NT2/D1 (cell line): Measurements from ENCODE around the gene IL13RA1.

ENCODE experiments used
- DNase-seq: peaks from one replicate; pipeline ENCODE4 v3.0.0-alpha.2; 2011; ENCODE audit warnings: low read depth, low spot score
- H3K27me3 ChIP-seq: 2 replicates; pipeline ENCODE4 v1.6.0; 2011; ENCODE audit warnings: mild to moderate bottlenecking; ENCODE audit not compliant: insufficient read length, insufficient read depth
- H3K36me3 ChIP-seq: 2 replicates; pipeline ENCODE4 v1.6.1; 2011; ENCODE audit warnings: mild to moderate bottlenecking, low read length, mixed read lengths; ENCODE audit not compliant: insufficient read depth, insufficient read length
- H3K4me1 ChIP-seq: 2 replicates; pipeline ENCODE4 v1.5.1; 2011; ENCODE audit not compliant: insufficient read depth, insufficient read length
- H3K4me3 ChIP-seq: 2 replicates; pipeline ENCODE4 v1.5.1; 2011; ENCODE audit warnings: low read depth; ENCODE audit not compliant: insufficient read length
- H3K9ac ChIP-seq: 2 replicates; pipeline ENCODE4 v1.6.0; 2011; ENCODE audit warnings: low read depth; ENCODE audit not compliant: insufficient read length
- H3K9me3 ChIP-seq: 2 replicates; pipeline ENCODE4 v1.5.1; 2011; ENCODE audit warnings: mild to moderate bottlenecking, low read length; ENCODE audit not compliant: insufficient read depth
- SUZ12 ChIP-seq: IDR thresholded peaks from 2 replicates; pipeline ENCODE4 v1.6.1; 2011; ENCODE audit not compliant: insufficient read length, insufficient read depth; ENCODE audit errors: extremely low read depth
- YY1 ChIP-seq: IDR thresholded peaks from 2 replicates; pipeline ENCODE4 v1.6.1; 2011; ENCODE audit not compliant: insufficient read length, insufficient read depth
- ZNF274 ChIP-seq: IDR thresholded peaks from 2 replicates; pipeline ENCODE4 v1.6.1; 2011; ENCODE audit warnings: mild to moderate bottlenecking, low read depth, low read length

The IL13RA1 gene

GRCh38 chrX:118763489-118763888 is 36.1 kb downstream of the IL13RA1 start:
- Histone ChIP-seq H3K9ac (no peak overlapping the region), H3K4me1 (no peaks in the 10 kb centered on the region), H3K4me3 (no peak overlapping the region), H3K9me3 (no peaks in the 10 kb centered on the region), H3K27me3 (no peaks in the 10 kb centered on the region), H3K36me3 (peaks cover 2% of the 10 kb centered on the region)
- TF ChIP-seq ZNF274 (no peak), SUZ12 (no peak), YY1 (no peak)
- no peak for DNase-seq

- DNase-seq, result no peak
- Histone ChIP-seq H3K9ac (no peak overlapping the region), H3K4me3 (no peak overlapping the region), H3K36me3 (peaks cover 2% of the 10 kb centered on the region), H3K27me3 (no peaks in the 10 kb centered on the region), H3K4me1 (no peaks in the 10 kb centered on the region), H3K9me3 (no peaks in the 10 kb centered on the region)
- TF ChIP-seq SUZ12 (no peak), YY1 (no peak)
Measured at GRCh38 chrX:118764122-118764521, 36.7 kb downstream of the IL13RA1 start.

GRCh38 chrX:118770133-118770760 is 42.8 kb downstream of the IL13RA1 start:
- H3K27me3 ChIP-seq, result no peaks in the 10 kb centered on the region
- peaks cover 13% of the 10 kb centered on the region for H3K36me3 ChIP-seq
- H3K4me1 ChIP-seq, result no peaks in the 10 kb centered on the region
- H3K4me3 ChIP-seq, result no peak overlapping the region
- DNase-seq, result no peak
- TF ChIP-seq ZNF274, result no peak
- no peak overlapping the region for H3K9ac ChIP-seq
- no peaks in the 10 kb centered on the region for H3K9me3 ChIP-seq

- Histone ChIP-seq H3K36me3 (peaks cover 13% of the 10 kb centered on the region), H3K4me1 (no peaks in the 10 kb centered on the region), H3K9ac (no peak overlapping the region), H3K9me3 (no peaks in the 10 kb centered on the region), H3K4me3 (no peak overlapping the region), H3K27me3 (no peaks in the 10 kb centered on the region)
- DNase-seq, result no peak
- TF ChIP-seq SUZ12, result no peak
- no peak for TF ChIP-seq ZNF274
- TF ChIP-seq YY1, result no peak
Measured at GRCh38 chrX:118772051-118772450, 44.6 kb downstream of the IL13RA1 start.

GRCh38 chrX:118773782-118774181 is 46.4 kb downstream of the IL13RA1 start:
- H3K4me1 ChIP-seq, result no peaks in the 10 kb centered on the region
- no peak for DNase-seq
- TF ChIP-seq YY1 (no peak), ZNF274 (no peak), SUZ12 (no peak)
- peaks cover 11% of the 10 kb centered on the region for H3K36me3 ChIP-seq
- no peaks in the 10 kb centered on the region for H3K9me3 ChIP-seq
- no peak overlapping the region for H3K4me3 ChIP-seq
- H3K27me3 ChIP-seq, result no peaks in the 10 kb centered on the region
- H3K9ac ChIP-seq, result no peak overlapping the region

- Histone ChIP-seq H3K9me3 (no peaks in the 10 kb centered on the region), H3K4me3 (no peak overlapping the region), H3K27me3 (no peaks in the 10 kb centered on the region), H3K4me1 (no peaks in the 10 kb centered on the region), H3K9ac (no peak overlapping the region), H3K36me3 (no peaks in the 10 kb centered on the region)
- no peak for TF ChIP-seq ZNF274
- TF ChIP-seq YY1, result no peak
- TF ChIP-seq SUZ12, result no peak
- DNase-seq, result no peak
Measured at GRCh38 chrX:118779581-118779980, 52.2 kb downstream of the IL13RA1 start.

GRCh38 chrX:118780509-118780908 is 53.1 kb downstream of the IL13RA1 start:
- H3K4me3 ChIP-seq, result no peak overlapping the region
- H3K9me3 ChIP-seq, result no peaks in the 10 kb centered on the region
- no peaks in the 10 kb centered on the region for H3K36me3 ChIP-seq
- H3K27me3 ChIP-seq, result no peaks in the 10 kb centered on the region
- H3K4me1 ChIP-seq, result no peaks in the 10 kb centered on the region
- TF ChIP-seq YY1 (no peak), ZNF274 (no peak)
- DNase-seq, result no peak
- H3K9ac ChIP-seq, result no peak overlapping the region

GRCh38 chrX:118780911-118781310 is 53.5 kb downstream of the IL13RA1 start:
- Histone ChIP-seq H3K4me3 (no peak overlapping the region), H3K27me3 (no peaks in the 10 kb centered on the region), H3K36me3 (no peaks in the 10 kb centered on the region), H3K4me1 (no peaks in the 10 kb centered on the region), H3K9ac (no peak overlapping the region), H3K9me3 (no peaks in the 10 kb centered on the region)
- TF ChIP-seq YY1 (no peak), ZNF274 (no peak), SUZ12 (no peak)
- DNase-seq, result no peak
